Measurements from ENCODE around the gene RHOBTB1. TPM values are rescaled to one million over a fixed set of nuclear protein-coding genes. Genes with fewer than 3 reads are reported as not detected.

The RHOBTB1 gene
- total RNA-seq, 1 experiment from 2014 or later, result 12.4 TPM

DNA sequence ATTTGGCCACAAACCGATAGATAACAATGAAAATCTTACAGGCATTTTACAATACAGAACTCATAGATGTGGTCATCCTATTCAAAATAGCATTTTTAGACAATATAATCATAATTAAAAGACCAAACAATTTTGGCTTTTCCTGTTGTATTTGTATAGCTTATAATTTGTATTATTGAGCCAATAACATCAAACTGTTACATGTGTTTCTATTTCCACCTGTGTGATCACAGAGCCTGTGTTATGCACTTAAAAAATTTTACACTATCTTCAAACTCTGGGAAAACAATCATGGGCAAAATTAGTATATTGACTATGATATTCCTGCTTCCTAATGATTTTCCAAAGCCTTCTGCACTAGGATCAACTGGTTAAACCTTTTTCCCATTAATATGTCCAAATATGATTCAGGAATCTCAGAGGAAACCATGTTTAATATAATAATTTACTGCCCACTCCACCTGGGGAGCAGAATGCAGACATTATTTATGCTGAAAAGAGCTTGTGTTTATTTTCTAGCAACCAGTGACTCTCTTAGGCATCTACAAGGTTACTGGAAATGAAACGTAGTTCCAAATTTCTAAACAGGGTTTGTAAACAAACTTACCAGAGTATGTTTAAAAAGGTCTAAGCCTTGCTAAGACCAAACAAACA is 1.7 kb downstream of the RHOBTB1 start:
- DNase-seq (ENCODE audit: low read depth), result no peak

- no peak for DNase-seq (ENCODE audit: low read depth)
Observed at GRCh38 chr10:60940446-60940845, 3.5 kb downstream of the RHOBTB1 start.

DNA sequence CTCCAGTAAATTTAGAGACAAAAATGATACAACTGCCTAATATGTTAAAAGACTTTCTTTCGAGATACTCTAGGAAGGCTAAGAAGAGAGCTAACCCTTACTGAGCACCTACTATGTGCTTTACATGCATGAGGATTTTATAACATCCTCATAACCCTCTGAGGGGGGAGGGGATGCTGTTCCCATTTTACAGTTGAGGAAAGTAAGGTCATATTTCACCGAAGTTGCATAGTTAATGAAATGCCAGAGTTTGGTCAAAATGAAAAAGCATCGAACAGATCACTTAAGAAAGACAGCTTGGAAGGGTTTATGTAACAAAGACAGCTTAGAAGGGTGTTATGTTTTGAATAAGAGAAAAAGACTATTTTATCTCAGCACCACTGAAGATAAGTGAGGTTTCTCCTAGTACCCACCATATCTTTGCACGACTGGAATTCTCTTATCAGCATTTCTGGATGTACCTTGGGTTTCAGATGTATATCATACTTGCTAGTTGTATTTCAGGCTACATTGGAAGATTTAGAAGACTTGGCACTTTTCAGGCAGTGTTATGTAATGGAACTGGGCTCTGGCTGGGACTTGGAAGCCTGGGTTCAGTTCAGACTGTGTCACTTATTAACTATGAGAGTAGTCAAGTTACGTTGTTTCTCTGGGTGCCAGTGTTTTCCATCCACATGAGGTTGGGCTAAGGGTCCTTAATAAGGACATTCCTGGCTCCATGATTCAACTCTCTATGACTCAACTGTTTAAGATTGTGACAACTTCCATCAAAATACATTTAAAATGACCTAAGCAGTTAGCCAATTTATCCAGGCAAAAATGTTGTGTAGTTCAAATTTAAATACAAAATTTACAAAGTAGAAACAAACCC is 6.0 kb downstream of the RHOBTB1 start:
- DNase-seq (ENCODE audit: low read depth), result no peak

DNA sequence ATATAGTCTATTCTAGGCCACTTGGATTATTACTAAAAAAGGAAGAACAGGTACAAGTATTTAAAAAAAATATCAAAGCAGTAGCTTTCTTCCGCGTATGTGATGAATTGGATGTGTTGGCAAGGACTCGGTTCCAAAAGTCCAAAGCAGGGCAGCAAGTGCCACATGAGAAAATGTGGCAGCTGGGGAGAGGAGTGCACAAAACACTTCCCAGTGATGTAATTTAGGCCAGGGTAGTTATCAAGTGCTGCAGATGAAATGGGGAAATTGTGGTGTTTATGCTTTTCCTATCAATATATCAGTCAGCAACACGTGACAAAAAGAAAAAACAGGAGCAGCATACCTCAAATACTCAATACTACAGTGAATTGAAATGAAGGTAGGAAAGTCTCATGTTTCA is 7.0 kb downstream of the RHOBTB1 start:
- no peak for DNase-seq (ENCODE audit: low read depth)

DNA sequence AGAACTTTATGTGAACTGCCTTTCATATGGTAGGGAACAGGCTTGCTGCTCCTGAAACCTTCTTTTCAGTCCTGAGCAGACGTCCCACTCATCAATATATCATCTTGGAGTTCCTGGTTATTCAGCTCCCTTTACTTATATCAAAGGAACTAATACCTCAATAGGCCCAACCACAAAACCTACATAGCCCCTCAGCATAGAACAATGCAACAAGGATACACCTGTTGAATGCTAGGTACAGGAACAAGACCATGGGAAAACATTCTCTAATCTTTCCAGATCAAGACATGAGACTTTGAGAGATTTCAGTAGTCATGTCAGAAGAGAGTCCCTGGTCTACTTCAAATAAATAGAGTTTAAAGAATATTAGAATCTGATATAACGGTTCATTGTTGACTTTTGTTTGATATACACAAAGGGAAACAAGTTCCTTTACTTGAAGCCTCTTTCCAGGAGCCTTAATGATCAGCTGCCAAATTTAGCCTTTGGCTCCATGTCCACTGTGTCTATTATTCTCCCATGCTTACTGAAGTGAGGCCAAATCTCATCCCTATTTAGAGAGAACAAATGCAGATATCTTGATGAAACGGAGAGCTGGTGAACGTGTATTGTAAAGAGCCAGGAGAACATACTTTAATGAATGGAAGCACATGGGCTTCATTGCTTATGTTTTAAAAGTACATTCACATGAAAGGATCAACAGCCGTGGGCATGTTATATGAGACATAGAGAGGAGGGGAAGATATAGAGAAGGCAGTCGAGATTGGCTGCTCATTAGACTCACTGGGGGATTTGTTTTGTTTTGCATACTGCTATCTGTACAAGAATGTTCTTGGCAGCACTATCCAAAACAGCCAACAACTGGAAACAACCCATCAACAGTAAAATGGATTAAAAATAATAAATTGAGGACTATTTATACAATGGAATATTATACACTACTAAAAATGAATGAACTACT is 9.5 kb downstream of the RHOBTB1 start:
- DNase-seq (ENCODE audit: low read depth), result no peak

DNA sequence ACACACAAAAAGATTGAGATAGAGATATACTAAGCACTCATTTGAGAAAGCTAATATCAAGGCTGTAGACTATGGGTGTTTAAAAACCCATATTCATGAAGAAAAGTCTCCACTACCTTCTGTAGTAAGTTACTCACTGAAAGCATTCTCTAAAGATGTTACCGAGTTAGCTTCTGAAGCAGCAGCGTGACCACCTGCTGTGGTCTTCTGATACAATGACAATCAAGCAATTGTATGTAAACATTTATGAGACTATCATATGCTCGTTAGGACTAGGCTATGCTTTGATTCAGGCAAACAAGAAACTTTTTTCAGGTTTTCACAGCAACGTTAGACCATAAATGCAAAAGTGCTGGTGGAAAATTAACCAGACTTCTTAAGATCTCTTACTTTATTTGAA is 11.2 kb downstream of the RHOBTB1 start:
- no peak for DNase-seq (ENCODE audit: low read depth)

DNA sequence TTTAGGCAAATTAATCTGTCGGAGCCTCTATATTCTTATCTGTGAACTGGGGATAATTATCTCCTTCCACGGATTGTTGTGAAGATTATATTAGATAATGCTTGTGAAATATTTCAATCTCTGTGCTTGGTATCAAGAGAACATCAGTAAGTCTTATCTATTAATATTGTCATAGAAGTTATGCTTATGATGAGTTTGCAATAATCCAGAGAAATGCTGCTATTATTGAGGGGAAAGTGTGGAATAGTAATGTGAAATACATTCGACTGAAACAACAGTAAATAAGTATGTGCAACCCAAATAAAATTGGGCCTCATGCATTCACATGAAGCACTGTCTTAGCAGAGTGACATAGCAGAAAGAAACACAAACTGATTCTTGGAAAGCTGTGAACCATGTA is 13.7 kb downstream of the RHOBTB1 start:
- DNase-seq (ENCODE audit: low read depth), result no peak

- DNase-seq (ENCODE audit: low read depth), result no peak
Observed at GRCh38 chr10:60921633-60922032, 22.4 kb downstream of the RHOBTB1 start.

GRCh38 chr10:60920479-60920878 is 23.5 kb downstream of the RHOBTB1 start:
- no peak for DNase-seq (ENCODE audit: low read depth)

GRCh38 chr10:60919551-60919950 is 24.4 kb downstream of the RHOBTB1 start:
- DNase-seq (ENCODE audit: low read depth), result no peak

DNA sequence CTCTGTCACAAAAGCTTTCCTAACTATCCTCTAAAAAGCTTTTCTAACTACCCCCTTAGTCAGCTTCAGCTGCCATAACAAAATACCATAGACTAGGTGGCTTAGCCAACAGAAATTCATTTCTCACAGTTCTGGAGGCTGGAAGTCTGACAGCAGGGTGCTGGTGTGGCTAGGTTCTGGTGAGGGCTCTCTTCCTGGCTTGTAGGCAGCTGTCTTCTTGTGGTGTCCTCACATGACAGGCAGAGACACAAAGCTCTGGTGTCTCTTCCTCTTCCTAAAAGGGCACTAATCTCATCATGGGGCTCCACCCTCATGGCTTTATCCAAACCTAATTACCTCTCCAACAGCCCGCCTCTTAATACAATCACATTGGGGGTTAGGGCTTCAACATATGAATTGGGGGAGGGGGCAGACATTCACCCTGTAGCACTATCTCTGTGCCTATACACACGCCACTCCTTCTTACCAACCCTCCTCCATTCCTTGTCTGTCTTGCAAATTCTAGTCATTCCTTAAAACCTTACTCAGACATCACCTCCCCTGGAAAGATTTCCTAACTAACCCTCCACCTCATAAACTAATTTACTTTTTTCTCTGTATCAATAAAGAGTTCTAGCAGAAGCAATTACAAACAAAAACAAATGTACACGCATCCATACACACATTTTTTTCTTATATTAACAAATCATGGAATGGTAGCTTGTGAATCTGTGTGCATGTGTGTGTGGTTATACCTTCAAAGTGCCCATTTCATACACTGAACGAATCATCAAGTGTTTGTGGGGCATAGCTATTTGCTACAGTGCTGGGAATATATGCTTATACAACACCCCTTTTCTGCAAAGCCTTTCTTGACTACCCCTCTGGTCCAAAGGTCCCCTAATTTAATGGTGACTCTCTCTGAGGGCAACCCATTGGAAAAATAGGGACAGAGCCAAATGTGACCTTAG is 26.4 kb downstream of the RHOBTB1 start:
- no peak for DNase-seq (ENCODE audit: low read depth)

DNA sequence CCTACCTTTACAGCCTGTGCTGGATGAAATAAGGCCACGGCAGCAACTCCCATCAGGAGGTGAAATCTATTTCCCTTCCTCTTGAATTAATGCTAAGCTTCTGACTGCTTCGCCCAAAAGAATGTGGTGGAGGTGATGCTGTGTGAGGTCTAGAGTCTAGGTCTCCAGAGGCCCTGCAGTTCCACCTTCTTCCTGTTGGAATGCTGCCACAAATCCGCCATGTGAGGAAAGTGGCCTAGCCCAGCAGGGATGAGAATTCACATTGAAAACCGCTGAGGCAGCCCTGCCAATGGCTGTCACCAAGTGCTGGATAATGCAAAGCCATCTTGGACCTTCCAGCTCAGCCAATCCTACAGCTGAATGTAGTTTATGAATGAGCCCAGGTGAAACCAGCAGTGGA is 28.0 kb downstream of the RHOBTB1 start:
- no peak for DNase-seq (ENCODE audit: low read depth)

DNA sequence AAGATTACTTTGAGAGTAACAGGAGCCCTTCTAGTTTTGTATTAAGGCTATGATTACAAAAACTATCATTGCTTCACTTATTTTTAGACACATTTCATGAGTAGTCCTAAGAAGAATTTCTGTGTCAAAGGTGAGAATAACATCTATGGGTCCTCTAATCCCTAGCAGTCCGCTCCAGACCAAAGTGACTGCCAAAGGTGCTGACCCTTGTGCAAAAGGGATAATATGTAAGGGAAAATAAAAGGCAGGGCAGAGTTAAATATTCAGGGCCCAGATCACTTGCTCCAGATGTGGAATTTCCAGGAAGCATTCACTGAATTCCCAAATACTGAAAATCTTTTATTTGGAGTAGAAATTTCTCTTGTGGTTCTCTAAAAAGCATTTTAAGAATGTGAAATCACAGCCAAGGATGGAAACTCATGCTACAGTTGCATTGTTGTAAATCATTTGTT is 29.3 kb downstream of the RHOBTB1 start:
- DNase-seq (ENCODE audit: low read depth), result peak; percentile 57

DNA sequence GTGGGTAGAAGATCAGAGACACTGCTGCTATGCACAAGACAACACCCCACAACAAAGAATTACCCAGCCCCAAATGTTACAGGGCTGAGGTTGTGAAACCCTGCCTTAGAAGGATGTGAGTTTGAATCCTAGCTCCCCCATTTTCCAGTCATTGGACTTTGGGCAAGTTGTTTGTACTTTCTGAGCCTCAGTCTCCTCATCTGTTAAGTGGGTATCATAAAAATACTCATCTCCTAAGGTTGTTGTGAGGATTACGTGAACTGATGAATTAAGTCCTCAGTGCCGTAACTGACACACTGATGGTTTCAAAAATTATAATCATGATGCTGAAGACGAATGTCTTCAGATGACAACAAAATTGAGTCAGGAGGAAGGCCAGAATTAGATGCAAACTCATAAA is 30.3 kb downstream of the RHOBTB1 start:
- no peak for DNase-seq (ENCODE audit: low read depth)

GRCh38 chr10:60913071-60913470 is 30.9 kb downstream of the RHOBTB1 start:
- DNase-seq (ENCODE audit: low read depth), result no peak

DNA sequence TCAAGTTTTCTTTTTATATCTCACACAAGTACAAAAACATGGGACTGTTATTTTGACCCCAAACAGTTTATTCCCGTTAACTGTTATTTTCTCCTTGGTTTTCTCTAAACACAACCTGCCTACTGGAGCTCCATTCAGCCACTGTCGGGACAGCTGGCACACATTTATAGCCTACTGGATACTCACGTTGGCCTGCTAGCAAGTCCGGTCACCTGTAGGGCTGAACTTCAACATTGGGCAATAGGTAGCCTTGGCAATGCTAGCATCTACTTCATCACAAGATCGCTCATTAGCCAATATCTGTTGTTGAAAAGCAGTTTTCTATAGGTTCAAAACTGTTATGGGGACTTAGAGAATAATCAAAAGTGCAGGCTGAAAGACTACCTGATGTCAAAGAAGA is 32.3 kb downstream of the RHOBTB1 start:
- DNase-seq (ENCODE audit: low read depth), result no peak

DNA sequence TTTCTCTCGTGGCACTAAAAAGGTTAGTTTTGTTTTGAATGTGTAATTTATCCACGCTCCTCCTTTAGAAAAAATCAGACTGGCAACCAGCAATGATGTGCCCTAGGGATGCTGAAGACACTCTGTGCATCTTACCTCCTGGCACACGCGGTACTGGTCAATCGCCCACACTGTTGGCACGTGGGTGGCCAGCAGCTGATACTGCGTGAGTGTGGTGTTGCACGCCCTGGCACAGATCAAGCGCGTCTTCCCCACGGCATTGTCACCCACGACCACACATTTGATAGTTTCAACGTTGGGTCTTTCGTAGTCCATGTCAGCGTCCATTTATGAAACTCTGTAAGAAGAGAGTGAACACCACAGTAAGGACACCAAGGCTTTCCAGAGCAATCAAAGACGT is 32.8 kb downstream of the RHOBTB1 start:
- DNase-seq (ENCODE audit: low read depth), result no peak

DNA sequence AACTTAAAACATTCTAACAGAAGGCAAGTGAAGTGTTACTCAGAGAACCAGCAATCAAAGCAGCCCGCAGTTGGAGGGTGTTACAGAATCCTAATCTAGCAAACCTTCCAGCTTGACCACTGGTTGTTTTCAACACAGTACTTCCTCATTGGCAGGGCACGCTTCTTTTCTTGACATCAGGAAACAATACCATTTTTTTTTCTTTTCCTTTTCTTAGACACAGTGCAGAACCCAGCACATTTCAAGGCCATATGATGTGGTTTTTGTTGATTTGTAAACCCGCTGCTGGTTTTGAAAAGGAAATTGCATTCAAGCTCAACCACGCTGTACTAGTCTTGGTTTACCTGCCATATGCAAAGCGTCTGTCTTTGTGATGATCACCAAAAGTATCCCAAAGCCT is 33.4 kb downstream of the RHOBTB1 start:
- DNase-seq (ENCODE audit: low read depth), result no peak

DNA sequence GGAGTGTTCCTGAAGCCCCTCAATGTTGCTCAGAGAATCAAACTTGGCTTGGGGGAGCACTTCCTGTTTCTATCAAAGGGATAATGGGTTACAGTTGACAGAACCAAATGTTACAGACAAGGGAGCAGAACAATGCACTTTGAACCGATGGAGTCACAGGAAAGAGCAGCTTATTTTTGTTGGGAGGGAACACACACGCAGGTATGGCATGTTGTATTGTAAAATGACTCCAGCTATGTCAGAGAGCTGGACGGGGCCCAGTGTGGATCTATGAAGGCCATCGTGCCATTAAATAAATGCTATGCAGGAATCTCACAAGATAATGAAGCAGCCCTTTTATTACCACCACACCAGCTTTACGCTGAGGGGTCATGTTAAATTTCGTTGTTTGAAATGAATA is 35.1 kb downstream of the RHOBTB1 start:
- no peak for DNase-seq (ENCODE audit: low read depth)

DNA sequence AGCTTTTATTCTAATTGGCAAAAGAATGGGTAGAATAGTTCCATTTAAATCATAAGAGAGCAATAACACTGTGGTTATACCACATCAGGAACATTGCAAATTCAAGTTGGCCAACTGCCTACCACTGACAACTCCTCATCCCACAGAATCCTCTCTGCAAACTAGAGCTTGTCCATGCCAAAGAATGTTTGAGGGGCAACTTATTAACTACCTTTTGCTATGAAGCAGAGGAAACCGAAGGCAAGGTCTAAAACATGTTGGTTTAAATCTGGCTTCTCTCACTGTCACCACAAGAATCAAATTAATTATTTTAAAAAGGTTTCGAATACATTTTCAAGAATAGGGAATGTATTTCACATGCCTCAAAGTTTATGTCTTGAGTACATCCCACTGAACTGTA is 36.0 kb downstream of the RHOBTB1 start:
- DNase-seq (ENCODE audit: low read depth), result no peak

GRCh38 chr10:60907236-60907635 is 36.7 kb downstream of the RHOBTB1 start:
- no peak for DNase-seq (ENCODE audit: low read depth)
